Stimulated activated CD8-positive, alpha-beta memory T cell treated with anti-CD3 and anti-CD28 coated beads, Interleukin-7, amount 100 ng/mL, for 48 hours (primary cell): ENCODE results near the gene ATP13A4.
"Not testable (repeated sequence)": the region's sequence is repeated elsewhere in the genome, so short reads cannot be mapped to it uniquely, and the experiment has no call there.

Source experiments
- DNase-seq, 2 donors: peaks; one replicate each; pipeline ENCODE4 v3.0.0-alpha.2; 2020; ENCODE audit warnings: low read depth in 1 of 2; ENCODE audit errors: extremely low read depth in 1 of 2

The ATP13A4 gene

GRCh38 chr3:193563426-193563825, 8.7 kb upstream of the ATP13A4 start:
- DNase-seq = no peak

GRCh38 chr3:193560870-193561269, 6.2 kb upstream of the ATP13A4 start:
- no peak for DNase-seq

GRCh38 chr3:193560091-193560490, 5.4 kb upstream of the ATP13A4 start:
- no peak for DNase-seq

GRCh38 chr3:193559100-193559499, 4.4 kb upstream of the ATP13A4 start:
- DNase-seq = no peak

- no peak for DNase-seq
These were observed 2.1 kb upstream of the ATP13A4 start for GRCh38 chr3:193556841-193557240.

- no peak for DNase-seq
These were observed 1.1 kb downstream of the ATP13A4 start for GRCh38 chr3:193553586-193553985.

GRCh38 chr3:193552923-193553322, 1.8 kb downstream of the ATP13A4 start:
- no peak for DNase-seq

- no peak for DNase-seq
These were observed 6.3 kb downstream of the ATP13A4 start for GRCh38 chr3:193548406-193548805.

GRCh38 chr3:193546129-193546528, 8.6 kb downstream of the ATP13A4 start:
- DNase-seq = no peak

GRCh38 chr3:193545304-193545703, 9.4 kb downstream of the ATP13A4 start:
- DNase-seq = no peak

- DNase-seq = no peak
These were observed 10.4 kb downstream of the ATP13A4 start for GRCh38 chr3:193544289-193544688.

GRCh38 chr3:193530231-193531165, 24.2 kb downstream of the ATP13A4 start:
- no peak for DNase-seq

- DNase-seq = not testable (repeated sequence)
These were observed 28.6 kb downstream of the ATP13A4 start for GRCh38 chr3:193526085-193526484.

GRCh38 chr3:193522473-193522872, 32.2 kb downstream of the ATP13A4 start:
- DNase-seq = no peak

- DNase-seq = no peak
These were observed 34.0 kb downstream of the ATP13A4 start for GRCh38 chr3:193520738-193521137.

GRCh38 chr3:193515966-193516365, 38.7 kb downstream of the ATP13A4 start:
- DNase-seq = no peak

GRCh38 chr3:193510154-193510553, 44.5 kb downstream of the ATP13A4 start:
- DNase-seq = no peak

- DNase-seq = no peak
These were observed 45.4 kb downstream of the ATP13A4 start for GRCh38 chr3:193509103-193509965.

- no peak for DNase-seq
These were observed 46.6 kb downstream of the ATP13A4 start for GRCh38 chr3:193508108-193508507.

- no peak for DNase-seq
These were observed 47.1 kb downstream of the ATP13A4 start for GRCh38 chr3:193507566-193507965.

GRCh38 chr3:193506921-193507320, 47.8 kb downstream of the ATP13A4 start:
- DNase-seq = no peak

GRCh38 chr3:193502871-193503270, 51.8 kb downstream of the ATP13A4 start:
- DNase-seq = no peak
